HepG2 (cell line): ENCODE data around the gene CTNND2. TPM values are rescaled to one million over a fixed set of nuclear protein-coding genes. Genes with fewer than 3 reads are reported as not detected.

Source experiments
- ATAC-seq: fragments of 200-7000 bp; cut with Tn5 transposase; 3 replicates; pipeline ENCODE4 v1.9.1; 2020; ENCODE audit warnings: mild to moderate bottlenecking, moderate library complexity
- BruUV-seq: library from RNA; stranded (reverse); fragments of 400-500 nt; replicated peaks from 2 replicates; lab custom pipeline; 2021; lab: Mats Ljungman, UMichigan
- CTCF ChIA-PET: fragments of 300-600 bp; formaldehyde crosslinking; extraction: SDS; loops from one replicate; lab custom pipeline; 2021; ENCODE audit warnings: low total read pairs, inconsistent platforms, low intra/inter-chr PET ratio; lab: Yijun Ruan, JAX
- POLR2A ChIA-PET: fragments of 350-600 bp; sonication (Branson Sonifier 250); formaldehyde crosslinking; loops from one replicate; lab custom pipeline; 2020; ENCODE audit warnings: antibody characterized with exemption, inconsistent platforms; lab: Yijun Ruan, JAX
- DNase-seq: peaks from one replicate; pipeline ENCODE4 v3.0.0-alpha.2; 2015; ENCODE audit warnings: low spot score
- FAIRE-seq: peaks from 3 replicates; lab custom pipeline; 2011; peaks lifted over from hg19 to GRCh38; lab: Jason Lieb, UNC
- H2AFZ ChIP-seq: one replicate; pipeline ENCODE4 v1.6.1; 2011; ENCODE audit warnings: low read length, inconsistent platforms
- H3K27ac ChIP-seq: fragments of 300-600 bp; 3 replicates; pipeline ENCODE4 v1.8.0; 2011; ENCODE audit warnings: mixed run types, mild to moderate bottlenecking, mixed read lengths, low read length, inconsistent platforms; ENCODE audit not compliant: insufficient read depth; ENCODE audit errors: extremely low read length
- H3K27me3 ChIP-seq, 2 experiments: fragments of 200-600 bp in 1 of 2; 2 replicates in 1 of 2; 3 replicates in 1 of 2; pipeline versions ENCODE4 v1.6.0 to v1.8.0; 2011; ENCODE audit warnings: low read length in 2 of 2, mild to moderate bottlenecking in 2 of 2, moderate library complexity in 2 of 2, inconsistent platforms in 1 of 2; ENCODE audit not compliant: insufficient read depth in 2 of 2, control insufficient read depth in 1 of 2
- H3K36me3 ChIP-seq, 2 experiments: fragments of 200-600 bp in 1 of 2; replicated peaks in 1 of 2; 2 replicates in 1 of 2; 3 replicates in 1 of 2; pipeline versions ENCODE4 v1.5.1 to v1.8.0; 2011; ENCODE audit warnings: low read length in 2 of 2, inconsistent platforms in 1 of 2; ENCODE audit not compliant: insufficient read depth in 2 of 2, control insufficient read depth in 1 of 2
- H3K4me1 ChIP-seq: 2 replicates; pipeline ENCODE4 v1.5.1; 2012; ENCODE audit warnings: low read length, inconsistent platforms; ENCODE audit not compliant: insufficient read depth
- H3K4me2 ChIP-seq: 2 replicates; pipeline ENCODE4 v1.6.0; 2011; ENCODE audit warnings: low read depth, low read length, inconsistent platforms
- H3K4me3 ChIP-seq, 3 experiments: fragments of 200-600 bp in 1 of 3; sonication (generic), shearing (Covaris generic) in 1 of 3; replicated peaks in 1 of 3; 2 replicates each; pipeline ENCODE4 v1.5.1; 2011 to 2016; ENCODE audit warnings: low read length in 3 of 3, inconsistent platforms in 2 of 3, low read depth in 2 of 3, mild to moderate bottlenecking in 2 of 3, control low read depth in 1 of 3, mixed read lengths in 1 of 3; ENCODE audit not compliant: insufficient read depth in 1 of 3
- H3K79me2 ChIP-seq: one replicate; pipeline ENCODE4 v1.6.1; 2011; ENCODE audit warnings: low read length, inconsistent platforms; ENCODE audit not compliant: insufficient read depth
- H3K9ac ChIP-seq: 2 replicates; pipeline ENCODE4 v1.6.0; 2011; ENCODE audit warnings: mild to moderate bottlenecking, low read depth, low read length, inconsistent platforms; ENCODE audit not compliant: insufficient read depth
- H3K9me3 ChIP-seq: 2 replicates; pipeline ENCODE4 v1.5.1; 2012; ENCODE audit warnings: mild to moderate bottlenecking, low read length
- H4K20me1 ChIP-seq: 2 replicates; pipeline ENCODE4 v1.6.0; 2011; ENCODE audit warnings: inconsistent platforms, mild to moderate bottlenecking, low read length, moderate library complexity; ENCODE audit not compliant: insufficient read depth
- PHB2 ChIP-seq: fragments of 450-650 bp; IDR thresholded peaks from 2 replicates; pipeline ENCODE4 v1.6.1; 2018; ENCODE audit not compliant: partially characterized antibody
- THYN1 ChIP-seq: sonication (generic); formaldehyde crosslinking; IDR thresholded peaks from 2 replicates; pipeline ENCODE4 v1.8.1; 2023; ENCODE audit warnings: low read depth, mild to moderate bottlenecking, moderate library complexity, missing genetic modification reagents, borderline replicate concordance
- ZBTB39 ChIP-seq: sonication (generic); formaldehyde crosslinking; IDR thresholded peaks from 2 replicates; pipeline ENCODE4 v1.5.0; 2020; ENCODE audit warnings: missing genetic modification reagents
- ZFYVE20 ChIP-seq: sonication (generic); formaldehyde crosslinking; IDR thresholded peaks from 2 replicates; pipeline ENCODE4 v1.8.0; 2023; ENCODE audit warnings: low read depth, mild to moderate bottlenecking, moderate library complexity, missing genetic modification reagents, borderline replicate concordance
- ZNF235 ChIP-seq: sonication (generic); formaldehyde crosslinking; IDR thresholded peaks from 2 replicates; pipeline ENCODE4 v1.8.1; 2023; ENCODE audit warnings: mild to moderate bottlenecking, missing genetic modification reagents, borderline replicate concordance
- ZNF709 ChIP-seq: sonication (generic); formaldehyde crosslinking; IDR thresholded peaks from 2 replicates; pipeline ENCODE4 v1.5.0; 2020; ENCODE audit warnings: mild to moderate bottlenecking, missing genetic modification reagents
- ZNF746 ChIP-seq: sonication (generic); formaldehyde crosslinking; IDR thresholded peaks from 2 replicates; pipeline ENCODE4 v1.8.0; 2022; ENCODE audit warnings: mild to moderate bottlenecking, missing genetic modification reagents
- WGBS: methylation state at CpG from one replicate; pipeline ENCODE4 v1.1.6; 2017; ENCODE audit warnings: low lambda C conversion rate; 5-methylcytosine and 5-hydroxymethylcytosine counted together
- in situ Hi-C: cut with HindIII; loops from 2 replicates; pipeline ENCODE4 v1.10.0; 2017; ENCODE audit warnings: low pct_unique_long_range_greater_than_20kb; ENCODE audit not compliant: extremely low pct_ligation_motif_present
- intact Hi-C: fragments of 100-400 bp; cut with micrococcal nuclease; formaldehyde crosslinking; loops from one replicate; pipeline ENCODE4 v1.10.0; 2022; ENCODE audit not compliant: unreplicated experiment
- polyA plus RNA-seq, 8 experiments: library from polyadenylated mRNA; depleted of rRNA in 3 of 8; stranded (reverse) in 7 of 8; unstranded in 1 of 8; fragments of >200 nt; fragmentation: Illumina TruSeq in 4 of 8; extraction: Trizol in 4 of 8; gene quantifications; 2 replicates each; pipeline versions ENCODE4 v1.2.1 to v1.2.3, GENCODE V29; 2011 to 2016; ENCODE audit warnings: low read depth in 4 of 8, missing spikeins in 1 of 8, mixed read lengths in 1 of 8; ENCODE audit not compliant: insufficient read depth in 1 of 8
- total RNA-seq, 5 experiments: library from RNA; depleted of rRNA; stranded (reverse); fragments of >200 nt; fragmentation: Illumina TruSeq; extraction: Trizol; gene quantifications; 2 replicates each; pipeline ENCODE4 v1.2.3, GENCODE V29; 2016; ENCODE audit warnings: low read depth in 1 of 5
- TF ChIP-seq, protein P1 (sequence below): sonication (generic); formaldehyde crosslinking; IDR thresholded peaks from 2 replicates; pipeline ENCODE4 v1.4.0; 2020; ENCODE audit warnings: mild to moderate bottlenecking, missing genetic modification reagents

CTNND2 gene
- total and polyA plus RNA-seq, 2 of the 13 experiments (the other 11 are each of a cell fraction or from before 2014, with no cell fraction given): not detected

DNA sequence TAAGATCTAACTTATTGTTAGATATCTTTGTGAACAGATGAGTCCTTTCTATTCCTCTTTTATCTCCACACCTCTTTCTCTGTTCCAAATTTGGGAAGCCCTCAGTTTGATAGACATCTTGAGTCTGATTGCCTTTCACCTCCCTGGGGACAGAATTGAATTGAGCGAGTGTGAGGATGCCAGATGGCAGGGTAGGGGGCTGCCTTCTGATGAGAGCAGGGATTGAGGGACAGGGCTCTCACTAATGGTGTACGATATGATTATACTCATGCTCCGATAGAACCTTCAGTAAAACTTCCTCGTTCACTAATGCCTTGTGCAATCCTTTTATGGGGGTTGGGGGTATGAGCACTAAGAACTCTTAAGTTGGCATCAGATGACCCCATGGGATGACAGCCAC lies 971.1 kb downstream of the CTNND2 start:
- ChIA-PET CTCF (no interaction called here), POLR2A (no interaction called here)
- H3K36me3 ChIP-seq: no peaks in the 10 kb centered on the region
- H3K9me3 ChIP-seq: no peaks in the 10 kb centered on the region
- in situ Hi-C loops: no loop called here
- H3K9ac ChIP-seq: no peak overlapping the region
- no peak overlapping the region for H3K4me2 ChIP-seq
- FAIRE-seq (no peak), DNase-seq (no peak), ATAC-seq (no peak)
- BruUV-seq: no TSS peak
- WGBS: 47% methylated on average over 4 of the region's 4 CpGs
- no peaks in the 10 kb centered on the region for H3K79me2 ChIP-seq
- H3K27me3 ChIP-seq: no peaks in the 10 kb centered on the region; a peak in 1 of 5 replicates
- no peak overlapping the region for H3K4me3 ChIP-seq
- H3K4me1 ChIP-seq: no peaks in the 10 kb centered on the region
- TF ChIP-seq ZNF709 (CRISPR knock-in tag): no peak
- TF ChIP-seq ZNF746 (CRISPR knock-in tag): no peak
- TF ChIP-seq THYN1 (CRISPR knock-in tag): no peak
- no peak for TF ChIP-seq ZFYVE20 (CRISPR knock-in tag)
- no peak for TF ChIP-seq ZNF235 (CRISPR knock-in tag)
- TF ChIP-seq ZBTB39 (CRISPR knock-in tag): no peak
- no peak for TF ChIP-seq PHB2
- TF ChIP-seq, protein P1, sequence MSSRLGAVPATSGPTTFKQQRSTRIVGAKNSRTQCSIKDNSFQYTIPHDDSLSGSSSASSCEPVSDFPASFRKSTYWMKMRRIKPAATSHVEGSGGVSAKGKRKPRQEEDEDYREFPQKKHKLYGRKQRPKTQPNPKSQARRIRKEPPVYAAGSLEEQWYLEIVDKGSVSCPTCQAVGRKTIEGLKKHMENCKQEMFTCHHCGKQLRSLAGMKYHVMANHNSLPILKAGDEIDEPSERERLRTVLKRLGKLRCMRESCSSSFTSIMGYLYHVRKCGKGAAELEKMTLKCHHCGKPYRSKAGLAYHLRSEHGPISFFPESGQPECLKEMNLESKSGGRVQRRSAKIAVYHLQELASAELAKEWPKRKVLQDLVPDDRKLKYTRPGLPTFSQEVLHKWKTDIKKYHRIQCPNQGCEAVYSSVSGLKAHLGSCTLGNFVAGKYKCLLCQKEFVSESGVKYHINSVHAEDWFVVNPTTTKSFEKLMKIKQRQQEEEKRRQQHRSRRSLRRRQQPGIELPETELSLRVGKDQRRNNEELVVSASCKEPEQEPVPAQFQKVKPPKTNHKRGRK (CRISPR knock-in tag): no peak
- no peak overlapping the region for H2AFZ ChIP-seq
- H3K27ac ChIP-seq: no peak overlapping the region
- intact Hi-C loops: no loop called here
- no peaks in the 10 kb centered on the region for H4K20me1 ChIP-seq
